Liver (tissue), 9 donors: ENCODE data around the gene TMEM151B. TPM values are rescaled to one million over a fixed set of nuclear protein-coding genes. Genes with fewer than 3 reads are reported as not detected.
A peak's percentile ranks its signal among the peaks of the same experiment; 100 is the strongest.

Experiments used
- DNase-seq: peaks from one replicate; pipeline ENCODE4 v3.0.0-alpha.2; 2017; ENCODE audit warnings: low spot score
- H3K27ac ChIP-seq, 2 donors: one replicate each; pipeline ENCODE4 v1.7.0; 2013; ENCODE audit warnings: inconsistent platforms in 2 of 2, low read length in 2 of 2, control low read depth in 1 of 2, low read depth in 1 of 2, mild to moderate bottlenecking in 1 of 2
- H3K27me3 ChIP-seq, 4 donors: one replicate each; pipeline versions ENCODE4 v1.6.1 to v1.7.0; 2013; ENCODE audit warnings: low read length in 3 of 4, inconsistent platforms in 1 of 4, mild to moderate bottlenecking in 1 of 4, moderate library complexity in 1 of 4; ENCODE audit not compliant: control insufficient read depth in 4 of 4, insufficient read depth in 4 of 4
- H3K36me3 ChIP-seq, 4 donors: one replicate each; pipeline versions ENCODE4 v1.6.1 to v1.7.0; 2013; ENCODE audit warnings: low read length in 3 of 4, mild to moderate bottlenecking in 3 of 4, low read depth in 1 of 4, moderate library complexity in 1 of 4; ENCODE audit not compliant: control insufficient read depth in 4 of 4, insufficient read depth in 3 of 4
- H3K4me1 ChIP-seq, 4 donors: one replicate each; pipeline versions ENCODE4 v1.6.1 to v1.7.0; 2013; ENCODE audit warnings: low read length in 3 of 4, mild to moderate bottlenecking in 3 of 4, moderate library complexity in 1 of 4; ENCODE audit not compliant: control insufficient read depth in 4 of 4, insufficient read depth in 4 of 4
- H3K4me3 ChIP-seq, 3 donors: one replicate each; pipeline versions ENCODE4 v1.6.1 to v1.7.0; 2013; ENCODE audit warnings: low read length in 3 of 3, control low read depth in 1 of 3, low read depth in 1 of 3, mild to moderate bottlenecking in 1 of 3
- H3K9ac ChIP-seq, 2 donors: one replicate each; pipeline ENCODE4 v1.7.0; 2013; ENCODE audit warnings: low read length in 2 of 2, mild to moderate bottlenecking in 2 of 2, moderate library complexity in 2 of 2, control low read depth in 1 of 2, low read depth in 1 of 2
- H3K9me3 ChIP-seq, 4 donors: one replicate each; pipeline versions ENCODE4 v1.6.1 to v1.7.0; 2013; ENCODE audit warnings: low read length in 3 of 4; ENCODE audit not compliant: control insufficient read depth in 4 of 4
- ATF3 ChIP-seq: IDR thresholded peaks from 2 replicates; pipeline ENCODE4 v1.6.1; 2016; ENCODE audit warnings: antibody characterized with exemption
- CTCF ChIP-seq: fragments of 150-350 bp; IDR thresholded peaks from 2 replicates; pipeline ENCODE4 v1.5.1; 2017; ENCODE audit warnings: improper control_type of control experiment, low read depth, low read length; ENCODE audit not compliant: missing input control
- FOXA1 ChIP-seq: IDR thresholded peaks from 2 replicates; pipeline ENCODE4 v1.6.1; 2016; ENCODE audit warnings: antibody characterized with exemption
- FOXA2 ChIP-seq: IDR thresholded peaks from 2 replicates; pipeline ENCODE4 v1.6.1; 2016; ENCODE audit warnings: antibody characterized with exemption
- HNF4G ChIP-seq: IDR thresholded peaks from 2 replicates; pipeline ENCODE4 v1.6.1; 2016; ENCODE audit warnings: antibody characterized with exemption
- JUND ChIP-seq, 2 donors: IDR thresholded peaks; 2 replicates each; pipeline ENCODE4 v1.6.1; 2016; ENCODE audit warnings: antibody characterized with exemption in 2 of 2
- MAX ChIP-seq: IDR thresholded peaks from 2 replicates; pipeline ENCODE4 v1.6.1; 2016; ENCODE audit warnings: antibody characterized with exemption
- NR2F2 ChIP-seq: IDR thresholded peaks from 2 replicates; pipeline ENCODE4 v1.6.1; 2016; ENCODE audit warnings: antibody characterized with exemption
- RAD21 ChIP-seq, 2 donors: IDR thresholded peaks; 2 replicates each; pipeline ENCODE4 v1.6.1; 2016; ENCODE audit warnings: antibody characterized with exemption in 2 of 2, mild to moderate bottlenecking in 2 of 2
- REST ChIP-seq: IDR thresholded peaks from 2 replicates; pipeline ENCODE4 v1.6.1; 2016; ENCODE audit warnings: antibody characterized with exemption, mild to moderate bottlenecking
- RXRA ChIP-seq, 2 donors: IDR thresholded peaks; 2 replicates each; pipeline ENCODE4 v1.6.1; 2017 to 2018; ENCODE audit warnings: antibody characterized with exemption in 2 of 2, mild to moderate bottlenecking in 1 of 2
- SP1 ChIP-seq: IDR thresholded peaks from 2 replicates; pipeline ENCODE4 v1.6.1; 2018; ENCODE audit warnings: antibody characterized with exemption, mild to moderate bottlenecking
- TAF1 ChIP-seq: conservative IDR thresholded peaks from 2 replicates; pipeline ENCODE4 v1.6.1; 2016; ENCODE audit warnings: antibody characterized with exemption, mild to moderate bottlenecking
- WGBS: extraction: QIAGEN DNeasy Blood & Tissue Kit; methylation state at CpG from one replicate; pipeline ENCODE4 v1.1.7; 2013; 5-methylcytosine and 5-hydroxymethylcytosine counted together
- polyA plus RNA-seq, 2 donors: library from polyadenylated mRNA; stranded (reverse) in 1 of 2; unstranded in 1 of 2; fragments of 200-250 nt in 1 of 2; fragments of >200 nt in 1 of 2; fragmentation: Nextera tagmentation in 1 of 2; extraction: Ambion mirVana in 1 of 2; gene quantifications; one replicate each; pipeline versions ENCODE4 v1.2.1 to v1.2.3, GENCODE V29; 2013 to 2015
- total RNA-seq, 2 donors: library from RNA; depleted of rRNA; stranded (reverse); fragments of >200 nt; gene quantifications; one replicate each; pipeline ENCODE4 v1.2.3, GENCODE V29; 2014
- donor health status: healthy.
- donor health status: healthy.
- donor health status: healthy.
- donor health status: healthy.
- donor health status: healthy.

The TMEM151B gene
- total and polyA plus RNA-seq, 4 donors, result not detected

- H3K27ac ChIP-seq, result no peak overlapping the region
- no peak overlapping the region for H3K4me3 ChIP-seq
- no peak overlapping the region for H3K9ac ChIP-seq
- DNase-seq, result no peak
- no peaks in the 10 kb centered on the region for H3K9me3 ChIP-seq
- TF ChIP-seq SP1, result peak; percentile 12
- no peak for TF ChIP-seq NR2F2
- no peak for TF ChIP-seq REST
- peaks cover 0 to 24% (median 16%) of the 10 kb centered on the region in 4 donors for H3K4me1 ChIP-seq
- H3K36me3 ChIP-seq, result no peaks in the 10 kb centered on the region
- 55% methylated on average over 5 of the region's 5 CpGs for WGBS
- no peaks in the 10 kb centered on the region for H3K27me3 ChIP-seq
These were observed 69.1 kb downstream of the TMEM151B start for GRCh38 chr6:44339301-44339700.

GRCh38 chr6:44339763-44340625 lies 69.7 kb downstream of the TMEM151B start:
- TF ChIP-seq MAX (no peak), RAD21 (IDR thresholded peaks at IDR 0.05) (no peak), JUND (IDR thresholded peaks at IDR 0.05) (no peak), SP1 (no peak), NR2F2 (no peak), HNF4G (no peak), FOXA1 (no peak), TAF1 (no peak), RXRA (IDR thresholded peaks at IDR 0.05) (no peak), FOXA2 (no peak), CTCF (no peak), ATF3 (no peak)
- Histone ChIP-seq H3K27ac (no peak overlapping the region), H3K27me3 (no peaks in the 10 kb centered on the region), H3K4me1 (peaks cover 0 to 24% (median 16%) of the 10 kb centered on the region in 4 donors), H3K9ac (no peak overlapping the region), H3K4me3 (no peak overlapping the region), H3K9me3 (no peaks in the 10 kb centered on the region), H3K36me3 (no peaks in the 10 kb centered on the region)
- no peak for DNase-seq
- WGBS, result 64% methylated on average over 7 of the region's 7 CpGs
